ENCODE measurements around the gene SH3BGRL.
"Not testable (repeated sequence)": the region's sequence is repeated elsewhere in the genome, so short reads cannot be mapped to it uniquely, and the experiment has no call there.

Gene SH3BGRL

GRCh38 chrX:81259020-81259713 is 57.3 kb downstream of the SH3BGRL start:
- no peak for DNase-seq (ENCODE audit: low read depth in 1 of 2, low spot score in 1 of 2)

GRCh38 chrX:81259714-81260395 is 58.0 kb downstream of the SH3BGRL start:
- DNase-seq (ENCODE audit: low read depth in 1 of 2, low spot score in 1 of 2): no peak

GRCh38 chrX:81261576-81261975 is 59.7 kb downstream of the SH3BGRL start:
- no peak for DNase-seq (ENCODE audit: low read depth in 1 of 2, low spot score in 1 of 2)

GRCh38 chrX:81263059-81263458 is 61.2 kb downstream of the SH3BGRL start:
- no peak for DNase-seq (ENCODE audit: low read depth in 1 of 2, low spot score in 1 of 2)

- DNase-seq (ENCODE audit: low read depth in 1 of 2, low spot score in 1 of 2): no peak
These were observed 76.7 kb downstream of the SH3BGRL start for GRCh38 chrX:81278616-81279015.

- DNase-seq (ENCODE audit: low read depth in 1 of 2, low spot score in 1 of 2): no peak
These were observed 78.2 kb downstream of the SH3BGRL start for GRCh38 chrX:81280148-81280547.

GRCh38 chrX:81286075-81286474 is 84.2 kb downstream of the SH3BGRL start:
- DNase-seq (ENCODE audit: low read depth in 1 of 2, low spot score in 1 of 2): no peak

GRCh38 chrX:81286608-81287007 is 84.7 kb downstream of the SH3BGRL start:
- no peak for DNase-seq (ENCODE audit: low read depth in 1 of 2, low spot score in 1 of 2)

GRCh38 chrX:81291996-81292395 is 90.1 kb downstream of the SH3BGRL start:
- DNase-seq (ENCODE audit: low read depth in 1 of 2, low spot score in 1 of 2): no peak

GRCh38 chrX:81294101-81294500 is 92.2 kb downstream of the SH3BGRL start:
- no peak for DNase-seq (ENCODE audit: low read depth in 1 of 2, low spot score in 1 of 2)

- DNase-seq (ENCODE audit: low read depth in 1 of 2, low spot score in 1 of 2): no peak
These were observed 100.0 kb downstream of the SH3BGRL start for GRCh38 chrX:81301877-81302276.

GRCh38 chrX:81304563-81304962 is 102.7 kb downstream of the SH3BGRL start:
- no peak for DNase-seq (ENCODE audit: low read depth in 1 of 2, low spot score in 1 of 2)

GRCh38 chrX:81305240-81305639 is 103.3 kb downstream of the SH3BGRL start:
- no peak for DNase-seq (ENCODE audit: low read depth in 1 of 2, low spot score in 1 of 2)

GRCh38 chrX:81308086-81308829 is 106.4 kb downstream of the SH3BGRL start:
- DNase-seq (ENCODE audit: low read depth in 1 of 2, low spot score in 1 of 2): no peak

GRCh38 chrX:81316163-81316562 is 114.3 kb downstream of the SH3BGRL start:
- no peak for DNase-seq (ENCODE audit: low read depth in 1 of 2, low spot score in 1 of 2)

GRCh38 chrX:81331653-81332052 is 129.8 kb downstream of the SH3BGRL start:
- not testable (repeated sequence) for DNase-seq (ENCODE audit: low read depth in 1 of 2, low spot score in 1 of 2)

- DNase-seq (ENCODE audit: low read depth in 1 of 2, low spot score in 1 of 2): no peak
These were observed 134.7 kb downstream of the SH3BGRL start for GRCh38 chrX:81336455-81337152.

GRCh38 chrX:81337805-81338204 is 135.9 kb downstream of the SH3BGRL start:
- no peak for DNase-seq (ENCODE audit: low read depth in 1 of 2, low spot score in 1 of 2)

GRCh38 chrX:81338924-81339323 is 137.0 kb downstream of the SH3BGRL start:
- no peak for DNase-seq (ENCODE audit: low read depth in 1 of 2, low spot score in 1 of 2)

- DNase-seq (ENCODE audit: low read depth in 1 of 2, low spot score in 1 of 2): not testable (repeated sequence)
These were observed 143.4 kb downstream of the SH3BGRL start for GRCh38 chrX:81345296-81345695.
